ENCODE measurements around the gene ETFRF1.

DNA sequence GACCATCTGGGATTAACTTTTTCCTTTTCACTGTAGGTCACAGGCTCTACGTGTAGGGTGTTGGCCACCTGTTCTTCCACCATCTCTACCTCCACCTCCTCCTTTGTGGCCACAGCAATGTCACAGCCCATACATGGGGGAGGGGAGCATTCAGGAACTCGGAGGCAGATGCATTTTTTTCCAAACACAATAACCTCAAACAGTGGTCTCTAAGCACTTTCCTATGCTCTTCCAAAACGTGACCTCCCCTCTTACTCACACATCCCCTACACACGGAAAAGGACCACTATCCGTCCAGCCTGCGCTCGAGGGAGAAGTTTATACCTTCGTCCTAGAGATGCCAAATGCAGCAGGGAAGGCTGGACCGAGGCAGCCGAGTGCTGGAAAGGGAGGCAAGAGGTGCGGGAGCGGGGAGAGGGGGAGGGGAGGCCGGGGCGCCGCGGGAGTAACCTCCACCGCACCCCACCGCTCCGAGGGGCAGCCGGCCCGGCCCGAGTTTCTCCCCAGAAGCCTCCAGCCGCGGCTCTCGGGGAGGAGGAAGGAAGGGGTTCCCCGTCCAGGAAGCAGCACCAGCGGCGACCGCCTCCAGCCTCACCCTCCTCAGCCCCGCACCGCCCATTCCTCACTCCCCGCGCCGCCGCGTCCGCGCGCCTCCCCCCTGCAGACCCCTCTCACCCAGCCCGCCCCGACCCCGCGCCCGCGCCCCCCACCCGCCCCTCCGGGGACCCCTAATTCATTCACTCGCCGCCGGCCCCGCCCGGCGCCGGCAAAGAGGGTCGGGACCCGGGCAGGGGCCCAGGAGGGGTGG is 55.1 kb downstream of the ETFRF1 start:
- TF ChIP-seq SUZ12 (IDR thresholded peaks at IDR 0.05; ENCODE audit: extremely low read depth, insufficient read depth, insufficient read length) (no peak), ZNF274 (IDR thresholded peaks at IDR 0.05; ENCODE audit: low read depth, low read length) (no peak), YY1 (IDR thresholded peaks at IDR 0.05; ENCODE audit: insufficient read depth, insufficient read length) (no peak)

Measured in NT2/D1 (cell line).